A549 (cell line): ENCODE data around the gene GPR18. TPM values are rescaled to one million over a fixed set of nuclear protein-coding genes. Genes with fewer than 3 reads are reported as not detected.

Experiments used
- ATAC-seq, 2 experiments: fragments of 200-7000 bp in 1 of 2; fragments of >200 bp in 1 of 2; cut with Nextera tagmentation in 1 of 2; cut with Tn5 transposase in 1 of 2; 3 replicates each; pipeline versions ENCODE4 v1.8.0 to v1.9.1; 2018 to 2020; ENCODE audit warnings: mild to moderate bottlenecking in 1 of 2, moderate library complexity in 1 of 2
- CTCF ChIA-PET: fragments of 300-600 bp; sonication (Branson Sonifier 250); formaldehyde crosslinking; extraction: SDS; loops from one replicate; lab custom pipeline; 2021; ENCODE audit warnings: antibody characterized with exemption, inconsistent platforms; lab: Yijun Ruan, JAX
- POLR2A ChIA-PET: fragments of 350-600 bp; formaldehyde crosslinking; extraction: SDS; loops from one replicate; lab custom pipeline; 2021; ENCODE audit warnings: antibody characterized with exemption, inconsistent platforms; lab: Yijun Ruan, JAX
- DNase-seq, 2 experiments: peaks; one replicate each; pipeline versions ENCODE4 v3.0.0 to v3.0.0-alpha.2; 2011 to 2016; ENCODE audit warnings: low read depth in 1 of 2, low spot score in 1 of 2
- FAIRE-seq: peaks from 2 replicates; lab custom pipeline; 2011; peaks lifted over from hg19 to GRCh38; lab: Jason Lieb, UNC
- H3K27ac ChIP-seq, 2 experiments: fragments of >200 bp; sonication (Bioruptor Twin); formaldehyde crosslinking; 3 replicates each; pipeline ENCODE4 v1.5.1; 2016 to 2017
- H3K4me1 ChIP-seq: fragments of >200 bp; sonication (Bioruptor Twin); formaldehyde crosslinking; 3 replicates; pipeline ENCODE4 v1.6.1; 2016
- H3K4me2 ChIP-seq: fragments of >200 bp; sonication (Bioruptor Twin); formaldehyde crosslinking; 3 replicates; pipeline ENCODE4 v1.6.1; 2016
- H3K4me3 ChIP-seq: fragments of >200 bp; sonication (Bioruptor Twin); formaldehyde crosslinking; 3 replicates; pipeline ENCODE4 v1.5.1; 2016
- H3K9me3 ChIP-seq: fragments of >200 bp; sonication (Bioruptor Twin); formaldehyde crosslinking; 3 replicates; pipeline ENCODE4 v1.6.1; 2016
- ATOH8 ChIP-seq: fragments of 250-450 bp; sonication (Bioruptor Pico); IDR thresholded peaks from 2 replicates; pipeline ENCODE4 v1.5.0; 2020; ENCODE audit warnings: low read depth, mild to moderate bottlenecking, moderate library complexity
- CBX8 ChIP-seq: fragments of 200-600 bp; sonication (generic); IDR thresholded peaks from 2 replicates; pipeline ENCODE4 v1.6.1; 2016
- CEBPB ChIP-seq, 2 experiments: fragments of >200 bp in 1 of 2; sonication (Bioruptor Twin) in 1 of 2; formaldehyde crosslinking in 1 of 2; IDR thresholded peaks; 2 replicates each; pipeline ENCODE4 v1.6.1; 2012 to 2016
- CTCF ChIP-seq: fragments of >200 bp; sonication (Bioruptor Twin); formaldehyde crosslinking; IDR thresholded peaks from 3 replicates; pipeline ENCODE4 v1.5.1; 2016
- EHF ChIP-seq: fragments of 250-450 bp; sonication (Bioruptor Pico); IDR thresholded peaks from 2 replicates; pipeline ENCODE4 v1.5.0; 2020; ENCODE audit warnings: mild to moderate bottlenecking
- ELK1 ChIP-seq: fragments of 150-350 bp; IDR thresholded peaks from 2 replicates; pipeline ENCODE4 v1.6.1; 2014; ENCODE audit warnings: low read depth, mild to moderate bottlenecking, low read length
- EP300 ChIP-seq, 2 experiments: fragments of >200 bp; sonication (Bioruptor Twin); formaldehyde crosslinking; IDR thresholded peaks; 2 replicates in 1 of 2; 3 replicates in 1 of 2; pipeline ENCODE4 v1.6.1; 2016 to 2017
- FOSB ChIP-seq: fragments of 250-450 bp; sonication (Bioruptor Pico); IDR thresholded peaks from 2 replicates; pipeline ENCODE4 v1.5.0; 2020; ENCODE audit warnings: mild to moderate bottlenecking, moderate library complexity
- KDM5A ChIP-seq: fragments of 200-600 bp; sonication (generic); IDR thresholded peaks from 2 replicates; pipeline ENCODE4 v1.6.1; 2016; ENCODE audit warnings: antibody characterized with exemption, mild to moderate bottlenecking
- NPAS2 ChIP-seq: fragments of 250-450 bp; sonication (Bioruptor Pico); IDR thresholded peaks from 2 replicates; pipeline ENCODE4 v1.8.0; 2022; ENCODE audit warnings: mild to moderate bottlenecking, moderate library complexity, borderline replicate concordance
- PHF8 ChIP-seq: fragments of 200-600 bp; sonication (generic); IDR thresholded peaks from 2 replicates; pipeline ENCODE4 v1.6.1; 2016; ENCODE audit warnings: low read depth, mild to moderate bottlenecking, antibody characterized with exemption, moderate library complexity, borderline replicate concordance
- RFX5 ChIP-seq: fragments of 450-650 bp; IDR thresholded peaks from 2 replicates; pipeline ENCODE4 v1.7.1; 2014; ENCODE audit warnings: antibody characterized with exemption, mild to moderate bottlenecking, moderate library complexity
- SMC3 ChIP-seq: fragments of >200 bp; sonication (Bioruptor Twin); formaldehyde crosslinking; IDR thresholded peaks from 3 replicates; pipeline ENCODE4 v1.6.1; 2018; ENCODE audit warnings: inconsistent platforms
- USF2 ChIP-seq: fragments of 450-650 bp; IDR thresholded peaks from 2 replicates; pipeline ENCODE4 v1.6.1; 2014; ENCODE audit warnings: antibody characterized with exemption
- ZC3H11A ChIP-seq: fragments of 450-650 bp; IDR thresholded peaks from 2 replicates; pipeline ENCODE4 v1.6.1; 2014; ENCODE audit warnings: antibody characterized with exemption, mild to moderate bottlenecking
- ZNF302 ChIP-seq: fragments of 250-450 bp; sonication (Bioruptor Pico); IDR thresholded peaks from 2 replicates; pipeline ENCODE4 v1.9.0; 2021; ENCODE audit warnings: inconsistent platforms, mild to moderate bottlenecking, moderate library complexity
- ZSCAN20 ChIP-seq: fragments of 250-450 bp; sonication (Bioruptor Pico); IDR thresholded peaks from 2 replicates; pipeline ENCODE4 v1.8.0; 2022; ENCODE audit warnings: mild to moderate bottlenecking, moderate library complexity
- WGBS: methylation state at CpG from one replicate; pipeline ENCODE4 v1.1.6; 2017; ENCODE audit errors: missing lambda C conversion rate; 5-methylcytosine and 5-hydroxymethylcytosine counted together
- polyA plus RNA-seq, 4 experiments: library from polyadenylated mRNA; depleted of rRNA in 3 of 4; stranded (reverse); fragments of >200 nt; fragmentation: RNase III in 1 of 4; extraction: RNeasy Plus Mini Kit Qiagen cat#74134 plus additional on column Dnase treatment in 1 of 4; gene quantifications; 2 replicates in 3 of 4; 3 replicates in 1 of 4; pipeline ENCODE4 v1.2.3, GENCODE V29; 2011 to 2017

GPR18 gene
- polyA plus RNA-seq, 2 of the 4 experiments (the other 2 are of a cell fraction), result not detected

- ChIA-PET POLR2A (no interaction called here), CTCF (interaction anchor here (0.6 to 0.9 kb wide), 2 partner anchors 14 to 47 kb away, joined by 3 to 5 read pairs; no protein-coding TSS in a partner anchor)
- WGBS, result 100% methylated on average over 2 of the region's 2 CpGs
- ATAC-seq, result no peak
- Histone ChIP-seq H3K4me3 (no peak overlapping the region), H3K4me1 (peaks cover 7% of the 10 kb centered on the region; the same call in 1 of the 3 replicates), H3K4me2 (no peak overlapping the region), H3K9me3 (no peaks in the 10 kb centered on the region), H3K27ac (no peak overlapping the region)
- DNase-seq, result no peak
- no peak for TF ChIP-seq PHF8
- no peak for FAIRE-seq
These were observed 39.2 kb downstream of the GPR18 start for GRCh38 chr13:99218969-99219368.

GRCh38 chr13:99218545-99218944 lies 39.6 kb downstream of the GPR18 start:
- CTCF ChIA-PET, result interaction anchor here (0.6 to 0.9 kb wide), 2 partner anchors 14 to 48 kb away, joined by 3 to 5 read pairs; no protein-coding TSS in a partner anchor
- no peak overlapping the region for H3K4me2 ChIP-seq
- no peak for FAIRE-seq

GRCh38 chr13:99218126-99218525 lies 40.1 kb downstream of the GPR18 start:
- Histone ChIP-seq H3K27ac (no peak overlapping the region), H3K9me3 (no peaks in the 10 kb centered on the region), H3K4me1 (peaks cover 7% of the 10 kb centered on the region; the same call in 1 of the 3 replicates), H3K4me2 (no peak overlapping the region), H3K4me3 (no peak overlapping the region)
- DNase-seq (no peak), ATAC-seq (no peak), FAIRE-seq (no peak)
- ChIA-PET POLR2A (no interaction called here), CTCF (interaction anchor here (0.9 kb wide), 1 partner anchor 48 kb away, joined by 5 read pairs; no protein-coding TSS in a partner anchor)
- TF ChIP-seq NPAS2 (CRISPR knock-in tag), result no peak
- no peak for TF ChIP-seq ZC3H11A
- TF ChIP-seq ZNF302 (CRISPR knock-in tag), result no peak
- TF ChIP-seq KDM5A, result no peak
- TF ChIP-seq ATOH8, result no peak
- TF ChIP-seq ELK1, result no peak
- TF ChIP-seq RFX5, result no peak
- no peak for TF ChIP-seq CTCF
- TF ChIP-seq EHF (CRISPR knock-in tag), result no peak
- TF ChIP-seq CEBPB (IDR thresholded peaks at IDR 0.05), result no peak
- no peak for TF ChIP-seq ZSCAN20 (CRISPR knock-in tag)

More at GRCh38 chr13:99218545-99218944, 39.6 kb downstream of the GPR18 start:
- H3K4me1 ChIP-seq, result peaks cover 7% of the 10 kb centered on the region; the same call in 1 of the 3 replicates
- 91% methylated on average over 6 of the region's 6 CpGs for WGBS
- POLR2A ChIA-PET, result no interaction called here
- no peaks in the 10 kb centered on the region for H3K9me3 ChIP-seq
- DNase-seq (no peak), ATAC-seq (no peak)
- TF ChIP-seq FOSB (CRISPR knock-in tag) (no peak), CBX8 (no peak), USF2 (no peak), KDM5A (no peak), EP300 (IDR thresholded peaks at IDR 0.05) (no peak), ZNF302 (CRISPR knock-in tag) (no peak), SMC3 (no peak)
- no peak overlapping the region for H3K4me3 ChIP-seq
- no peak overlapping the region for H3K27ac ChIP-seq
